ENCODE measurements around the gene LZTS2. TPM values are rescaled to one million over a fixed set of nuclear protein-coding genes. Genes with fewer than 3 reads are reported as not detected.
A peak's percentile ranks its signal among the peaks of the same experiment; 100 is the strongest.

Gene LZTS2
- total RNA-seq, 5 donors from 2014 or later (not counting 1 experiment from before 2014, with no cell fraction given), result 16.4 to 39.5 (median 35.4) TPM

DNA sequence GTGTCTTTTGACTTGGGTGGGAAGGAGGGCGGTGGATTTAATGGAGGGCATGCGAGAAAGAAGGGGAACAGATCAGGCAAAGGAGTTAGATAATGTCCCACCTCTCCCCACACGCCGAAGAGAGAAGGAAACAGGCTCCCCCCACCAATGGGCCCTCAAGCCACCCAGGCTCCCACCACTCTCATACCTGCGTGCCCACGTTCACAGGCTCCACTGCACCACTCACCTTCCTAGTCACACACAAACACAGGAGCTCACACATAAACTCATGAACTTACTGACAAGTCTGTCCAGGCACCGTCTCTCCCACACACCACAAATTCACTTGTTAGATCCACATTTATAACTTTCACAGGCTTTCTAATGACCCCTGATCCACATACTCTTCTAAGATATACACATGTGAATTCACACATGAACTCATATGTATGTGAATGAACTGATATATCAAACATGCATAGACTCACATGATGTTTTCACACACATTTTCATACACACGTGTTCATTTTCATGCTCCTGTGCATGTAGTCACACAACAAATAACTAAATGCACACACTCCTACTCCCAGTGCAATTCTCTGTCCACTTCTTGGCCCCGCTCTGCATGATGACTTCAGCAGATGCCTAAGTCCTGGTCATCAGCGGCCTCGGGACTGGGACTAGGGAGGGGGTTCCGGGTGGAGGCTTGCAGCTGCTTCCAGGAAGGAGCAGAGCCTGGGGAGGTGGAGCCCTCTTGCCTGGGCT, 1.5 kb downstream of the LZTS2 start:
- CTCF ChIA-PET, result interaction anchor here in 1 of 2 donors (0.6 to 2.1 kb wide), 2 partner anchors 13 to 1550 kb away, joined by 3 to 6 read pairs; no protein-coding TSS in a partner anchor
- Histone ChIP-seq H3K36me3 (ENCODE audit: control insufficient read depth in 2 of 2, extremely low read depth in 1 of 2, insufficient read depth in 1 of 2, low read length in 1 of 2) (peaks cover 0 to 15% of the 10 kb centered on the region in 2 donors), H3K4me1 (ENCODE audit: control insufficient read depth in 1 of 2, extremely low read depth in 1 of 2, insufficient read depth in 2 of 2, low read length in 2 of 2) (peaks cover 12 to 37% of the 10 kb centered on the region in 2 experiments), H3K9me3 (no peaks in the 10 kb centered on the region), H3K27me3 (replicated peaks in 1 of 2; ENCODE audit: control insufficient read depth in 2 of 2, extremely low read depth in 1 of 2, insufficient read depth in 2 of 2, low read length in 1 of 2) (no peaks in the 10 kb centered on the region), H3K4me3 (ENCODE audit: control insufficient read depth in 1 of 2, extremely low read depth in 1 of 2, low read length in 1 of 2) (no peak overlapping the region), H3K27ac (ENCODE audit: low read length) (no peak overlapping the region)
- peaks cover 3% of the 10 kb centered on the region for H3K36me3 Mint-ChIP-seq
- peak overlapping the region; percentile 5 to 35 for H3K27ac Mint-ChIP-seq
- no peak for DNase-seq
- no peak for ATAC-seq (replicated peaks in 1 of 4)
- H3K4me1 Mint-ChIP-seq, result peaks cover 21 to 30% (median 28%) of the 10 kb centered on the region in 3 donors
- 91% methylated on average over 8 of the region's 12 CpGs for WGBS (ENCODE audit: insufficient coverage)
- H3K4me3 Mint-ChIP-seq, result peak overlapping the region; percentile 60 to 75 (median 71)
- POLR2A ChIA-PET, result no interaction called here
- no peaks in the 10 kb centered on the region for H3K27me3 Mint-ChIP-seq
- H3K9me3 Mint-ChIP-seq, result no peaks in the 10 kb centered on the region

DNA sequence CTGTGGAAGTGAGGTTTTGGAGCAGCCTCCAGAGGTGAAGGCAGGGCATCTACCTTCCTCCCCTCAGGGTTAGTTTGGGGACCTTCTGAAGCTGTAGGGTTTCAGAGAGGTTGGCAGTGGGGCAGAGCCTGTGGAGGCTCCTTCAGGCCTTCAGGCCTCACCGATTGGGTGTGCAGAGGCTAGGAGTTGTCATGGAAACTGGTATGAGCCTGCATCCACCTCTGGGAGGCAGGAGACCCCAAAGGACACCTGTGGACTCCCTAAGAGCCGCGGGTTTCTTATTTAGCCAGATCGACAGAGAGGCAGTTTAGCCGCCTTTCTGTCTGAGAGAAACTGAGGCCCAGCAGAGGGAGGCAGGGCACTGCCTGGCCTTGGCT, 2.0 kb downstream of the LZTS2 start:
- H3K27me3 Mint-ChIP-seq, result no peaks in the 10 kb centered on the region

GRCh38 chr10:101002456-101002855, 2.8 kb downstream of the LZTS2 start:
- no peak overlapping the region for H3K4me3 Mint-ChIP-seq
- ChIA-PET CTCF (interaction anchor here in 1 of 2 donors (2.1 kb wide), 1 partner anchor 12 kb away, joined by 6 read pairs; no protein-coding TSS in a partner anchor), POLR2A (interaction anchor here in 1 of 2 donors (0.6 kb wide), 1 partner anchor 10 kb away, joined by 5 read pairs; no protein-coding TSS in a partner anchor)
- no peak overlapping the region for H3K27ac Mint-ChIP-seq
- Histone ChIP-seq H3K27me3 (replicated peaks in 1 of 2; ENCODE audit: control insufficient read depth in 2 of 2, extremely low read depth in 1 of 2, insufficient read depth in 2 of 2, low read length in 1 of 2) (no peaks in the 10 kb centered on the region), H3K36me3 (ENCODE audit: control insufficient read depth in 2 of 2, extremely low read depth in 1 of 2, insufficient read depth in 1 of 2, low read length in 1 of 2) (peaks cover 0 to 15% of the 10 kb centered on the region in 2 donors), H3K27ac (ENCODE audit: low read length) (no peak overlapping the region), H3K4me3 (ENCODE audit: control insufficient read depth in 1 of 2, extremely low read depth in 1 of 2, low read length in 1 of 2) (no peak overlapping the region), H3K4me1 (ENCODE audit: control insufficient read depth in 1 of 2, extremely low read depth in 1 of 2, insufficient read depth in 2 of 2, low read length in 2 of 2) (peaks cover 10 to 29% of the 10 kb centered on the region in 2 experiments), H3K9me3 (no peaks in the 10 kb centered on the region)
- peaks cover 6% of the 10 kb centered on the region for H3K36me3 Mint-ChIP-seq
- WGBS (ENCODE audit: insufficient coverage), result 94% methylated on average over 10 of the region's 11 CpGs
- no peaks in the 10 kb centered on the region for H3K9me3 Mint-ChIP-seq
- DNase-seq (no peak), ATAC-seq (replicated peaks in 1 of 4) (no peak)
- H3K27me3 Mint-ChIP-seq, result no peaks in the 10 kb centered on the region
- peaks cover 13 to 22% (median 22%) of the 10 kb centered on the region in 3 donors for H3K4me1 Mint-ChIP-seq

More for the DNA sequence above, 2.0 kb downstream of the LZTS2 start:
- H3K4me1 Mint-ChIP-seq, result peaks cover 16 to 24% (median 23%) of the 10 kb centered on the region in 3 donors
- ChIA-PET CTCF (interaction anchor here in 1 of 2 donors (0.6 to 2.1 kb wide), 2 partner anchors 13 to 1549 kb away, joined by 3 to 6 read pairs; no protein-coding TSS in a partner anchor), POLR2A (no interaction called here)
- DNase-seq, result no peak
- no peaks in the 10 kb centered on the region for H3K9me3 Mint-ChIP-seq
- no peak for ATAC-seq (replicated peaks in 1 of 4)
- Histone ChIP-seq H3K4me3 (ENCODE audit: control insufficient read depth in 1 of 2, extremely low read depth in 1 of 2, low read length in 1 of 2) (no peak overlapping the region), H3K4me1 (ENCODE audit: control insufficient read depth in 1 of 2, extremely low read depth in 1 of 2, insufficient read depth in 2 of 2, low read length in 2 of 2) (peaks cover 10 to 32% of the 10 kb centered on the region in 2 experiments), H3K9me3 (no peaks in the 10 kb centered on the region), H3K27me3 (replicated peaks in 1 of 2; ENCODE audit: control insufficient read depth in 2 of 2, extremely low read depth in 1 of 2, insufficient read depth in 2 of 2, low read length in 1 of 2) (no peaks in the 10 kb centered on the region), H3K27ac (ENCODE audit: low read length) (no peak overlapping the region), H3K36me3 (ENCODE audit: control insufficient read depth in 2 of 2, extremely low read depth in 1 of 2, insufficient read depth in 1 of 2, low read length in 1 of 2) (peaks cover 0 to 15% of the 10 kb centered on the region in 2 donors)
- no peak overlapping the region for H3K27ac Mint-ChIP-seq
- no peak overlapping the region for H3K4me3 Mint-ChIP-seq
- WGBS (ENCODE audit: insufficient coverage), result 91% methylated on average over 5 of the region's 5 CpGs
- peaks cover 6% of the 10 kb centered on the region for H3K36me3 Mint-ChIP-seq

DNA sequence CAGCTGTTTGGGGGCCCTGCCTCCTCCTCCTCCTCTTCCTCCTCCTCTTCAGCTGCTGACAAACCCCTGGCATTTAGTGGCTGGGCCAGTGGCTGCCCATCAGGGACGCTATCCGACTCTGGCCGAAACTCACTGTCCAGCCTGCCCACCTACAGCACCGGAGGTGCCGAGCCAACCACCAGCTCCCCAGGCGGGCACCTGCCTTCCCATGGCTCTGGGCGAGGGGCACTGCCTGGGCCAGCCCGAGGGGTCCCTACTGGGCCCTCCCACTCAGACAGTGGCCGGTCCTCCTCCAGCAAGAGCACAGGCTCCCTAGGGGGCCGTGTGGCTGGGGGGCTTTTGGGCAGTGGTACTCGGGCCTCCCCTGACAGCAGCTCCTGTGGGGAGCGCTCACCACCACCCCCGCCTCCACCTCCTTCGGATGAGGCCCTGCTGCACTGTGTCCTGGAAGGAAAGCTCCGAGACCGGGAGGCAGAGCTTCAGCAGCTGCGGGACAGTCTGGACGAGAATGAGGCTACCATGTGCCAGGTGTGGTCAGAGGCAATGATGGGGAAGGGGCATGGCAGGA, 4.1 kb downstream of the LZTS2 start:
- peaks cover 10 to 12% (median 12%) of the 10 kb centered on the region in 3 donors for H3K4me1 Mint-ChIP-seq
- Histone ChIP-seq H3K4me3 (ENCODE audit: control insufficient read depth in 1 of 2, extremely low read depth in 1 of 2, low read length in 1 of 2) (no peak overlapping the region), H3K36me3 (ENCODE audit: control insufficient read depth in 2 of 2, extremely low read depth in 1 of 2, insufficient read depth in 1 of 2, low read length in 1 of 2) (peaks cover 0 to 15% of the 10 kb centered on the region in 2 donors), H3K27me3 (replicated peaks in 1 of 2; ENCODE audit: control insufficient read depth in 2 of 2, extremely low read depth in 1 of 2, insufficient read depth in 2 of 2, low read length in 1 of 2) (no peaks in the 10 kb centered on the region), H3K27ac (ENCODE audit: low read length) (no peak overlapping the region), H3K4me1 (ENCODE audit: control insufficient read depth in 1 of 2, extremely low read depth in 1 of 2, insufficient read depth in 2 of 2, low read length in 2 of 2) (peaks cover 2 to 18% of the 10 kb centered on the region in 2 experiments), H3K9me3 (no peaks in the 10 kb centered on the region)
- no peak overlapping the region for H3K4me3 Mint-ChIP-seq
- ATAC-seq (replicated peaks in 1 of 4), result no peak
- H3K9me3 Mint-ChIP-seq, result no peaks in the 10 kb centered on the region
- no peak overlapping the region for H3K27ac Mint-ChIP-seq
- peaks cover 6% of the 10 kb centered on the region for H3K36me3 Mint-ChIP-seq
- 98% methylated on average over 15 of the region's 18 CpGs for WGBS (ENCODE audit: insufficient coverage)
- no peak for DNase-seq
- no peaks in the 10 kb centered on the region for H3K27me3 Mint-ChIP-seq
- ChIA-PET POLR2A (no interaction called here), CTCF (interaction anchor here in 1 of 2 donors (1.4 kb wide), 1 partner anchor 56 kb away, joined by 4 read pairs; no protein-coding TSS in a partner anchor)

DNA sequence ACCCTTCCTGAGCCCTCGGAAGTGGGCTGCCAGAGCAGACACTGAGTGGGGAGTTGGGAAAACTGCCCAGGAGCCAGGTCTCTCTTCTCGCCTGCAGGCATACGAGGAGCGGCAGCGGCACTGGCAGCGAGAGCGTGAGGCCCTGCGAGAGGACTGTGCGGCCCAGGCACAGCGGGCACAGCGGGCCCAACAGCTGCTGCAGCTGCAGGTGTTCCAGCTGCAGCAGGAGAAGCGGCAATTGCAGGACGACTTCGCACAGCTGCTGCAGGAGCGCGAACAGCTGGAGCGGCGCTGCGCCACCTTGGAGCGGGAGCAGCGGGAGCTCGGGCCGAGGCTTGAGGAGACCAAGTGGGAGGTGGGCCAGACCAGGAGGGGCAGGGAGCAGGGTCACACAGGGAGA, 5.8 kb downstream of the LZTS2 start:
- H3K27ac ChIP-seq (ENCODE audit: low read length), result no peak overlapping the region
- H3K4me3 Mint-ChIP-seq, result no peak overlapping the region
- no peak for ATAC-seq (replicated peaks in 1 of 4)
- H3K27me3 ChIP-seq (replicated peaks in 1 of 2; ENCODE audit: control insufficient read depth in 2 of 2, extremely low read depth in 1 of 2, insufficient read depth in 2 of 2, low read length in 1 of 2), result no peaks in the 10 kb centered on the region
- H3K27ac Mint-ChIP-seq, result no peak overlapping the region
- H3K27me3 Mint-ChIP-seq, result no peaks in the 10 kb centered on the region
- ChIA-PET POLR2A (interaction anchor here in 1 of 2 donors (0.6 kb wide), 1 partner anchor 18 kb away, joined by 3 read pairs; no protein-coding TSS in a partner anchor), CTCF (interaction anchor here in 1 of 2 donors (1.3 kb wide), 1 partner anchor 13 kb away, joined by 5 read pairs; no protein-coding TSS in a partner anchor)
- H3K4me1 Mint-ChIP-seq, result peaks cover 5 to 9% (median 7%) of the 10 kb centered on the region in 3 donors
- H3K4me1 ChIP-seq (ENCODE audit: control insufficient read depth in 1 of 2, extremely low read depth in 1 of 2, insufficient read depth in 2 of 2, low read length in 2 of 2), result peaks cover 0 to 8% of the 10 kb centered on the region in 2 experiments
- DNase-seq, result no peak
- peaks cover 6% of the 10 kb centered on the region for H3K36me3 Mint-ChIP-seq
- H3K4me3 ChIP-seq (ENCODE audit: control insufficient read depth in 1 of 2, extremely low read depth in 1 of 2, low read length in 1 of 2), result no peak overlapping the region
- no peaks in the 10 kb centered on the region for H3K9me3 Mint-ChIP-seq
- 95% methylated on average over 20 of the region's 23 CpGs for WGBS (ENCODE audit: insufficient coverage)
- no peaks in the 10 kb centered on the region for H3K9me3 ChIP-seq
- H3K36me3 ChIP-seq (ENCODE audit: control insufficient read depth in 2 of 2, extremely low read depth in 1 of 2, insufficient read depth in 1 of 2, low read length in 1 of 2), result peaks cover 0 to 15% of the 10 kb centered on the region in 2 donors

- ChIA-PET CTCF (interaction anchor here in 1 of 2 donors (1.3 kb wide), 1 partner anchor 13 kb away, joined by 5 read pairs; no protein-coding TSS in a partner anchor), POLR2A (interaction anchor here in 1 of 2 donors (0.6 to 1.4 kb wide), 2 partner anchors 11 to 24 kb away, joined by 4 to 5 read pairs; partner anchors contain the start of genes PDZD7 and SFXN3)
- no peaks in the 10 kb centered on the region for H3K27me3 ChIP-seq (replicated peaks in 1 of 2; ENCODE audit: control insufficient read depth in 2 of 2, extremely low read depth in 1 of 2, insufficient read depth in 2 of 2, low read length in 1 of 2)
- H3K27ac Mint-ChIP-seq, result peak overlapping the region in 1 of 2 donors; percentile 23
- peaks cover 0 to 15% of the 10 kb centered on the region in 2 donors for H3K36me3 ChIP-seq (ENCODE audit: control insufficient read depth in 2 of 2, extremely low read depth in 1 of 2, insufficient read depth in 1 of 2, low read length in 1 of 2)
- no peak overlapping the region for H3K27ac ChIP-seq (ENCODE audit: low read length)
- WGBS (ENCODE audit: insufficient coverage), result 64% methylated on average over 2 of the region's 4 CpGs
- DNase-seq (no peak), ATAC-seq (replicated peaks in 1 of 4) (no peak)
- peaks cover 6% of the 10 kb centered on the region for H3K36me3 Mint-ChIP-seq
- H3K4me3 ChIP-seq (ENCODE audit: control insufficient read depth in 1 of 2, extremely low read depth in 1 of 2, low read length in 1 of 2), result no peak overlapping the region
- H3K4me3 Mint-ChIP-seq, result no peak overlapping the region
- H3K9me3 ChIP-seq, result no peaks in the 10 kb centered on the region
- H3K27me3 Mint-ChIP-seq, result no peaks in the 10 kb centered on the region
- H3K9me3 Mint-ChIP-seq, result no peaks in the 10 kb centered on the region
- peaks cover 2 to 4% (median 3%) of the 10 kb centered on the region in 3 donors for H3K4me1 Mint-ChIP-seq
- peaks cover 0 to 3% of the 10 kb centered on the region in 2 experiments for H3K4me1 ChIP-seq (ENCODE audit: control insufficient read depth in 1 of 2, extremely low read depth in 1 of 2, insufficient read depth in 2 of 2, low read length in 2 of 2)
These were observed 6.4 kb downstream of the LZTS2 start for GRCh38 chr10:101005869-101006567.

Measured in T-cell (primary cell).